ENCODE data around the gene CACUL1.

DNA sequence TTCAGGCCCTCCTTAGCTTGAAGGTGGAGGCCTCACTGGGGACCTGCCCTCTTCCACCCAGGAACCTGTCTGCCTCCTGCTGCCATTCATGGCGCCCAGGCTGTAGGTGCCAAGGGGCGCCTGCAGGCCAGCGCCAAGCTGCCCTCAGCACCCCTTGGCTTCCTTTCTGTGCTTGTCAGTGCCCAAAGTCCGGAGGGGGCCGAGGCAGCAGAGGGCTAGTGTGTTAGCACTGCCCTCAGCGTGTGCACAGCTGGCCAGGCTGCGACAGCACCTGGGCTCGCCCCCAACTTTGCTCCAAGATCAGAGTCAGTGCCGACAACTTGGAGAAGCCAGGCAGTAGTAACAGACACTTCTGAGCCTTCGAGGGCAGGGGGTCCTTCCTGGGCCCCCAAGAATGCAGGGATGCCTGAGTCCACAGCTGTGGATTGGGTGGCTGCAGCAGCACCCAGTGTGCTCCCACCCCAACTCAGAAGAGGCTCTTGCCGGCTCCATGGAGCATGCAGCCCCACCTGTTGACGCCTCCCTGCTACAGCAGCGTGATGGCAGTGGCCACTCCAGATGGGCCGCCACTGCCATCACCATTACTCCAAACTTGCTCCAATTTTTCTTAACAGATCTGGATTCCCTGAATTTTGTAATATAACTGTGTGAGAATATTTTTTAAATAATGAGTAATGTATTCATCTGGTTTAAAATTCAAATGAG lies 41.7 kb downstream of the CACUL1 start:
- TF ChIP-seq, protein P1, sequence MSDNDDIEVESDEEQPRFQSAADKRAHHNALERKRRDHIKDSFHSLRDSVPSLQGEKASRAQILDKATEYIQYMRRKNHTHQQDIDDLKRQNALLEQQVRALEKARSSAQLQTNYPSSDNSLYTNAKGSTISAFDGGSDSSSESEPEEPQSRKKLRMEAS (IDR thresholded peaks at IDR 0.05; ENCODE audit: insufficient read depth, insufficient read length) = no peak
- TF ChIP-seq, protein P2, sequence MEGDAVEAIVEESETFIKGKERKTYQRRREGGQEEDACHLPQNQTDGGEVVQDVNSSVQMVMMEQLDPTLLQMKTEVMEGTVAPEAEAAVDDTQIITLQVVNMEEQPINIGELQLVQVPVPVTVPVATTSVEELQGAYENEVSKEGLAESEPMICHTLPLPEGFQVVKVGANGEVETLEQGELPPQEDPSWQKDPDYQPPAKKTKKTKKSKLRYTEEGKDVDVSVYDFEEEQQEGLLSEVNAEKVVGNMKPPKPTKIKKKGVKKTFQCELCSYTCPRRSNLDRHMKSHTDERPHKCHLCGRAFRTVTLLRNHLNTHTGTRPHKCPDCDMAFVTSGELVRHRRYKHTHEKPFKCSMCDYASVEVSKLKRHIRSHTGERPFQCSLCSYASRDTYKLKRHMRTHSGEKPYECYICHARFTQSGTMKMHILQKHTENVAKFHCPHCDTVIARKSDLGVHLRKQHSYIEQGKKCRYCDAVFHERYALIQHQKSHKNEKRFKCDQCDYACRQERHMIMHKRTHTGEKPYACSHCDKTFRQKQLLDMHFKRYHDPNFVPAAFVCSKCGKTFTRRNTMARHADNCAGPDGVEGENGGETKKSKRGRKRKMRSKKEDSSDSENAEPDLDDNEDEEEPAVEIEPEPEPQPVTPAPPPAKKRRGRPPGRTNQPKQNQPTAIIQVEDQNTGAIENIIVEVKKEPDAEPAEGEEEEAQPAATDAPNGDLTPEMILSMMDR (IDR thresholded peaks at IDR 0.05; ENCODE audit: extremely low read depth in 1 of 2, insufficient read depth in 1 of 2, low read depth in 1 of 2, low read length in 2 of 2) = no peak
